SK-N-SH (cell line): ENCODE measurements around the gene LIN7A. TPM values are rescaled to one million over a fixed set of nuclear protein-coding genes. Genes with fewer than 3 reads are reported as not detected.
A peak's percentile ranks its signal among the peaks of the same experiment; 100 is the strongest.

Experiments used
- CTCF ChIA-PET: fragments of 300-600, 350-600 bp; formaldehyde crosslinking; extraction: SDS; loops from one replicate; lab custom pipeline; 2021; lab: Yijun Ruan, JAX
- POLR2A ChIA-PET: fragments of 350-600 bp; sonication (Branson Sonifier 250); formaldehyde crosslinking; extraction: SDS; loops from one replicate; lab custom pipeline; 2020; ENCODE audit warnings: antibody characterized with exemption, inconsistent platforms; lab: Yijun Ruan, JAX
- DNase-seq: peaks from one replicate; pipeline ENCODE4 v3.0.0; 2012
- H2AFZ ChIP-seq: fragments of 200-600 bp; sonication (generic); 2 replicates; pipeline ENCODE4 v1.8.1; 2016; ENCODE audit warnings: antibody characterized with exemption, mild to moderate bottlenecking, low read depth
- H3F3A ChIP-seq: fragments of 200-600 bp; sonication (generic); replicated peaks from 2 replicates; pipeline ENCODE3; 2016; ENCODE audit warnings: antibody characterized with exemption, mild to moderate bottlenecking; ENCODE audit not compliant: insufficient read depth
- H3K27ac ChIP-seq, 2 experiments: fragments of 200-500 bp in 1 of 2; fragments of 200-600 bp in 1 of 2; sonication (Bioruptor generic) in 1 of 2; sonication (generic), shearing (Covaris generic) in 1 of 2; 2 replicates each; pipeline versions ENCODE4 v1.5.1 to v1.6.1; 2014 to 2016; ENCODE audit warnings: low read depth in 2 of 2, inconsistent platforms in 1 of 2, low read length in 1 of 2, mild to moderate bottlenecking in 1 of 2, mixed read lengths in 1 of 2
- H3K27me3 ChIP-seq: fragments of 200-600 bp; sonication (generic), shearing (Covaris generic); 2 replicates; pipeline ENCODE4 v1.6.1; 2016; ENCODE audit warnings: mixed run types; ENCODE audit not compliant: insufficient read depth
- H3K36me3 ChIP-seq, 2 experiments: fragments of 200-500 bp in 1 of 2; fragments of 200-600 bp in 1 of 2; sonication (Bioruptor generic) in 1 of 2; sonication (generic) in 1 of 2; replicated peaks in 1 of 2; 2 replicates each; pipeline versions ENCODE3 to v1.5.1; 2014 to 2016; ENCODE audit warnings: low read length in 1 of 2, mild to moderate bottlenecking in 1 of 2; ENCODE audit not compliant: insufficient read depth in 2 of 2, control insufficient read depth in 1 of 2
- H3K4me1 ChIP-seq, 2 experiments: fragments of 200-500 bp in 1 of 2; fragments of 200-600 bp in 1 of 2; sonication (Bioruptor generic) in 1 of 2; sonication (generic), shearing (Covaris generic) in 1 of 2; 2 replicates each; pipeline versions ENCODE4 v1.5.1 to v1.6.1; 2014 to 2016; ENCODE audit warnings: low read depth in 1 of 2, low read length in 1 of 2, mixed run types in 1 of 2; ENCODE audit not compliant: insufficient read depth in 2 of 2, control insufficient read depth in 1 of 2
- H3K4me2 ChIP-seq: fragments of 200-600 bp; sonication (generic), shearing (Covaris generic); 2 replicates; pipeline ENCODE4 v1.6.1; 2017; ENCODE audit warnings: mixed run types
- H3K4me3 ChIP-seq, 2 experiments: fragments of 200-500 bp in 1 of 2; fragments of 200-600 bp in 1 of 2; sonication (Bioruptor generic) in 1 of 2; sonication (generic), shearing (Covaris generic) in 1 of 2; 2 replicates each; pipeline versions ENCODE4 v1.5.1 to v1.8.1; 2014 to 2016; ENCODE audit warnings: low read depth in 2 of 2, inconsistent platforms in 1 of 2, low read length in 1 of 2, mild to moderate bottlenecking in 1 of 2, mixed read lengths in 1 of 2, moderate library complexity in 1 of 2
- H3K79me2 ChIP-seq: fragments of 200-600 bp; sonication (generic); 2 replicates; pipeline ENCODE4 v1.8.1; 2017; ENCODE audit warnings: mild to moderate bottlenecking; ENCODE audit not compliant: insufficient read depth
- H3K9ac ChIP-seq: fragments of 200-600 bp; sonication (generic); 2 replicates; pipeline ENCODE4 v1.6.1; 2017; ENCODE audit warnings: mixed run types
- H3K9me2 ChIP-seq: fragments of 200-600 bp; sonication (generic); 2 replicates; pipeline ENCODE4 v1.6.1; 2017; ENCODE audit warnings: mixed run types
- H3K9me3 ChIP-seq: fragments of 200-600 bp; sonication (generic); 2 replicates; pipeline ENCODE4 v1.6.1; 2017; ENCODE audit warnings: mixed run types, mild to moderate bottlenecking, moderate library complexity
- H4K20me1 ChIP-seq: fragments of 200-600 bp; sonication (generic); 2 replicates; pipeline ENCODE4 v1.6.1; 2017; ENCODE audit warnings: mild to moderate bottlenecking, mixed run types; ENCODE audit not compliant: insufficient read depth
- CHD2 ChIP-seq: fragments of 150-350 bp; IDR thresholded peaks from 2 replicates; pipeline ENCODE4 v1.6.1; 2018; ENCODE audit warnings: low read length; ENCODE audit not compliant: partially characterized antibody
- EP300 ChIP-seq, 2 experiments: IDR thresholded peaks; 2 replicates each; pipeline versions ENCODE4 v1.4.0 to v1.6.1; 2012; ENCODE audit warnings: borderline replicate concordance in 1 of 2, low read depth in 1 of 2, low read length in 1 of 2
- GABPA ChIP-seq: IDR thresholded peaks from 2 replicates; pipeline ENCODE4 v1.4.0; 2012; ENCODE audit warnings: low read depth, mild to moderate bottlenecking
- MEF2A ChIP-seq: IDR thresholded peaks from 2 replicates; pipeline ENCODE4 v1.4.0; 2012; ENCODE audit warnings: low read depth, borderline replicate concordance
- MXI1 ChIP-seq: IDR thresholded peaks from 2 replicates; pipeline ENCODE4 v1.6.1; 2012; ENCODE audit warnings: mild to moderate bottlenecking, low read depth, low read length, improper control_type of control experiment
- PBX3 ChIP-seq: IDR thresholded peaks from 2 replicates; pipeline ENCODE4; 2012
- RAD21 ChIP-seq: IDR thresholded peaks from 2 replicates; pipeline ENCODE4 v1.6.1; 2012; ENCODE audit warnings: mild to moderate bottlenecking, low read length
- RCOR1 ChIP-seq: fragments of 150-350 bp; IDR thresholded peaks from 2 replicates; pipeline ENCODE4 v1.6.1; 2017; ENCODE audit warnings: antibody characterized with exemption, low read length
- REST ChIP-seq: IDR thresholded peaks from 2 replicates; pipeline ENCODE4 v1.6.1; 2012; ENCODE audit warnings: mild to moderate bottlenecking, low read depth, low read length, moderate library complexity
- RFX5 ChIP-seq: IDR thresholded peaks from 2 replicates; pipeline ENCODE4 v1.6.1; 2012; ENCODE audit warnings: mild to moderate bottlenecking, improper control_type of control experiment, low read length
- RXRA ChIP-seq: IDR thresholded peaks from 2 replicates; pipeline ENCODE4 v1.4.0; 2012; ENCODE audit warnings: low read depth, mild to moderate bottlenecking, borderline replicate concordance
- SMC3 ChIP-seq: IDR thresholded peaks from 2 replicates; pipeline ENCODE4 v1.6.1; 2012; ENCODE audit warnings: low read depth, low read length, improper control_type of control experiment
- TAF1 ChIP-seq: IDR thresholded peaks from 2 replicates; pipeline ENCODE4 v1.6.1; 2012; ENCODE audit warnings: low read depth, mild to moderate bottlenecking, low read length, moderate library complexity, borderline replicate concordance
- TCF12 ChIP-seq: IDR thresholded peaks from 2 replicates; pipeline ENCODE4 v1.4.0; 2012
- USF1 ChIP-seq: IDR thresholded peaks from 2 replicates; pipeline ENCODE4 v1.4.0; 2012; ENCODE audit warnings: low read depth, borderline replicate concordance
- YY1 ChIP-seq: IDR thresholded peaks from 2 replicates; pipeline ENCODE4 v1.4.0; 2012; ENCODE audit warnings: low read depth, mild to moderate bottlenecking
- WGBS: methylation state at CpG from one replicate; pipeline ENCODE4 v1.1.6; 2017; ENCODE audit warnings: low lambda C conversion rate; 5-methylcytosine and 5-hydroxymethylcytosine counted together
- polyA plus RNA-seq, 3 experiments: library from polyadenylated mRNA; depleted of rRNA; stranded (reverse); fragments of >200 nt; gene quantifications; 2 replicates each; pipeline ENCODE4 v1.2.3, GENCODE V29; 2012

LIN7A gene
- polyA plus RNA-seq, 1 of the 3 experiments (the other 2 are of a cell fraction), result not detected

- no peak for TF ChIP-seq USF1
- peak in 1 of 2 experiments; percentile 14; a peak in 1 of 4 replicates for TF ChIP-seq EP300 (IDR thresholded peaks at IDR 0.05; ENCODE audit: borderline replicate concordance in 1 of 2, low read depth in 1 of 2, low read length in 1 of 2)
- TF ChIP-seq, all 33 proteins: peak for 8
Measured at GRCh38 chr12:80778005-80778541, 159.7 kb downstream of the LIN7A start (continued).

- H3K9me2 ChIP-seq, result no peaks in the 10 kb centered on the region
- H3F3A ChIP-seq, result peaks cover 11% of the 10 kb centered on the region
- H3K27ac ChIP-seq, result peak overlapping the region; percentile 85 to 86; a peak in 3 of 4 replicates
- H3K4me2 ChIP-seq, result no peak overlapping the region
- 48% methylated on average over 4 of the region's 4 CpGs for WGBS
- H3K79me2 ChIP-seq, result no peaks in the 10 kb centered on the region
- H3K36me3 ChIP-seq, result no peaks in the 10 kb centered on the region
- no peak for TF ChIP-seq MEF2A
- no peak for TF ChIP-seq RAD21
- no peak for TF ChIP-seq SMC3
- TF ChIP-seq GABPA, result no peak
- no peak for TF ChIP-seq PBX3
- TF ChIP-seq CHD2, result no peak
- no peak for TF ChIP-seq TCF12
- TF ChIP-seq MXI1, result no peak
- TF ChIP-seq RXRA, result no peak
- no peak for TF ChIP-seq TAF1
- TF ChIP-seq, all 33 proteins: peak for 0
- ChIA-PET POLR2A (no interaction called here), CTCF (interaction anchor here (1.5 kb wide), 1 partner anchor 22 kb away, joined by 3 read pairs; no protein-coding TSS in a partner anchor)
- no peaks in the 10 kb centered on the region for H3K9me3 ChIP-seq
- H3K4me1 ChIP-seq, result peaks cover 0 to 12% of the 10 kb centered on the region in 2 experiments; a peak in 2 of 4 replicates
- no peak overlapping the region for H3K9ac ChIP-seq
- no peaks in the 10 kb centered on the region for H4K20me1 ChIP-seq
- H3K27me3 ChIP-seq, result no peaks in the 10 kb centered on the region
- peak overlapping the region; percentile 79 for H2AFZ ChIP-seq
- no peak overlapping the region for H3K4me3 ChIP-seq
- DNase-seq, result no peak
Measured at GRCh38 chr12:80777587-80777986, 160.1 kb downstream of the LIN7A start.

GRCh38 chr12:80776706-80777105, 161.0 kb downstream of the LIN7A start:
- H3K36me3 ChIP-seq, result no peaks in the 10 kb centered on the region
- no peak overlapping the region for H3K4me3 ChIP-seq
- ChIA-PET POLR2A (no interaction called here), CTCF (no interaction called here)
- no peaks in the 10 kb centered on the region for H4K20me1 ChIP-seq
- H3K79me2 ChIP-seq, result no peaks in the 10 kb centered on the region
- H2AFZ ChIP-seq, result no peak overlapping the region
- DNase-seq, result no peak
- peaks cover 11% of the 10 kb centered on the region for H3F3A ChIP-seq
- peaks cover 0 to 12% of the 10 kb centered on the region in 2 experiments; a peak in 2 of 4 replicates for H3K4me1 ChIP-seq
- no peak overlapping the region for H3K4me2 ChIP-seq
- WGBS, result 72% methylated on average over 2 of the region's 2 CpGs
- TF ChIP-seq RFX5, result no peak
- no peak for TF ChIP-seq REST
- TF ChIP-seq RCOR1, result no peak
- TF ChIP-seq PBX3, result no peak
- no peak for TF ChIP-seq YY1
- TF ChIP-seq RAD21, result no peak
- H3K27ac ChIP-seq, result no peak overlapping the region
- H3K9me3 ChIP-seq, result no peaks in the 10 kb centered on the region
- H3K9ac ChIP-seq, result no peak overlapping the region
- no peaks in the 10 kb centered on the region for H3K9me2 ChIP-seq
- H3K27me3 ChIP-seq, result no peaks in the 10 kb centered on the region
